ENCODE measurements around the gene SHMT2. TPM values are rescaled to one million over a fixed set of nuclear protein-coding genes. Genes with fewer than 3 reads are reported as not detected.

SHMT2 gene
- total RNA-seq, 1 donor from 2014 or later: 63.3 TPM

DNA sequence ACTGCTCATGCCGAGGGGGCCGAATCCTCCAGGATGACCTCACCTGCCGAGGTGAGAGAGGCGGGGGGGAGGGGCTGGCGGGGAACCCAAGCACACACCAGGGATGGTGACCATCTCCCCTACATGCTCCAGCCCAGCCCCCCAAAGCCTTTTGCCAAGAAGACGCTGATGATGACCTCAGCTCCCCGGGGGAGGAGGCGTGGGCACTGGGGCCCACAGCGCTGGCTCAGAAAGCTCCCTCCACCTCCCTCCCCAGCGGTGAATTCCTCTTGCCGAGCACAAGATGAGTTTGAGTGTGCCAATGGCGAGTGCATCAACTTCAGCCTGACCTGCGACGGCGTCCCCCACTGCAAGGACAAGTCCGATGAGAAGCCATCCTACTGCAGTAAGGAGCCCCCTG, 36.6 kb upstream of the SHMT2 start:
- Mint-ChIP-seq H3K4me3 (ENCODE audit: unreplicated experiment) (no peak overlapping the region), H3K9me3 (ENCODE audit: unreplicated experiment) (no peaks in the 10 kb centered on the region), H3K27me3 (ENCODE audit: unreplicated experiment) (peaks cover 27% of the 10 kb centered on the region), H3K27ac (ENCODE audit: unreplicated experiment) (no peak overlapping the region), H3K36me3 (ENCODE audit: low read depth, unreplicated experiment) (peaks cover 29% of the 10 kb centered on the region), H3K4me1 (ENCODE audit: unreplicated experiment) (peaks cover 3% of the 10 kb centered on the region)
- no peak for DNase-seq (ENCODE audit: low spot score)
- TF ChIP-seq, protein P1, sequence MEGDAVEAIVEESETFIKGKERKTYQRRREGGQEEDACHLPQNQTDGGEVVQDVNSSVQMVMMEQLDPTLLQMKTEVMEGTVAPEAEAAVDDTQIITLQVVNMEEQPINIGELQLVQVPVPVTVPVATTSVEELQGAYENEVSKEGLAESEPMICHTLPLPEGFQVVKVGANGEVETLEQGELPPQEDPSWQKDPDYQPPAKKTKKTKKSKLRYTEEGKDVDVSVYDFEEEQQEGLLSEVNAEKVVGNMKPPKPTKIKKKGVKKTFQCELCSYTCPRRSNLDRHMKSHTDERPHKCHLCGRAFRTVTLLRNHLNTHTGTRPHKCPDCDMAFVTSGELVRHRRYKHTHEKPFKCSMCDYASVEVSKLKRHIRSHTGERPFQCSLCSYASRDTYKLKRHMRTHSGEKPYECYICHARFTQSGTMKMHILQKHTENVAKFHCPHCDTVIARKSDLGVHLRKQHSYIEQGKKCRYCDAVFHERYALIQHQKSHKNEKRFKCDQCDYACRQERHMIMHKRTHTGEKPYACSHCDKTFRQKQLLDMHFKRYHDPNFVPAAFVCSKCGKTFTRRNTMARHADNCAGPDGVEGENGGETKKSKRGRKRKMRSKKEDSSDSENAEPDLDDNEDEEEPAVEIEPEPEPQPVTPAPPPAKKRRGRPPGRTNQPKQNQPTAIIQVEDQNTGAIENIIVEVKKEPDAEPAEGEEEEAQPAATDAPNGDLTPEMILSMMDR (IDR thresholded peaks at IDR 0.05; ENCODE audit: unreplicated experiment): no peak

DNA sequence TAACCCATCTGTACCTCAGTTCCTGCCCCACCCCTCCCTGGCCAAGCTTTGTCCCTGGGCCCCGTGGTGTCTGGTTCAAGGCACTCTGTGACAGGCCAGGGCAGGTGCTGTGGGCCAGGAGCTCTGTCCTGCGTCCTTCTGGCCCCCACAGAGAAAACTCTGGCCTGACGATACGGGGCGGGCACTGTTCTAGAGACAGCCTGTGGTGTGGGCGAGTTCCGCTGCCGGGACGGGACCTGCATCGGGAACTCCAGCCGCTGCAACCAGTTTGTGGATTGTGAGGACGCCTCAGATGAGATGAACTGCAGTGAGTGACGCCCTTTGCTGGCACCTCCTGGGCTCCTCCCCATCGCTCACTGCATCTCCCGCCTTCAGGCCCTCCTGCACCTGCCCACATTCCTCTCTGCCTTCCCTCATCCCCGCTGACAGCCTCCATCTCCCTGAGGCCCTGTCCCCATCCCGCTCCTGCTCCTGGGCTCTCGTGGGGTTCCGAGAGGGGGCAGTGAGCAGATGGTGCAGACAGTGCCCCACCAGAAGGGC, 35.7 kb upstream of the SHMT2 start:
- Mint-ChIP-seq H3K4me1 (ENCODE audit: unreplicated experiment) (peaks cover 3% of the 10 kb centered on the region), H3K9me3 (ENCODE audit: unreplicated experiment) (no peaks in the 10 kb centered on the region), H3K36me3 (ENCODE audit: low read depth, unreplicated experiment) (peaks cover 34% of the 10 kb centered on the region), H3K4me3 (ENCODE audit: unreplicated experiment) (no peak overlapping the region), H3K27ac (ENCODE audit: unreplicated experiment) (no peak overlapping the region), H3K27me3 (ENCODE audit: unreplicated experiment) (peaks cover 25% of the 10 kb centered on the region)
- DNase-seq (ENCODE audit: low spot score): no peak
- TF ChIP-seq, protein P1 (IDR thresholded peaks at IDR 0.05; ENCODE audit: unreplicated experiment): no peak

DNA sequence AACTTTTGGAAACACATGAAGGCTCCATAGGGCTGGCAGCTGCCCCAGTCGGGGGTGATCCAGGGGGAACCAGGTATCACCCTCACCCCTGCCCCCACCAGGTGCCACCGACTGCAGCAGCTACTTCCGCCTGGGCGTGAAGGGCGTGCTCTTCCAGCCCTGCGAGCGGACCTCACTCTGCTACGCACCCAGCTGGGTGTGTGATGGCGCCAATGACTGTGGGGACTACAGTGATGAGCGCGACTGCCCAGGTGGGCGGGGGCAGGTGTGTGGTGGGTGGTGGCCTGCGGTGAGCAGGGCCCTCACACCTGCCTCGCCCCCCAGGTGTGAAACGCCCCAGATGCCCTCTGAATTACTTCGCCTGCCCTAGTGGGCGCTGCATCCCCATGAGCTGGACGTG, 35.3 kb upstream of the SHMT2 start:
- H3K27ac Mint-ChIP-seq (ENCODE audit: unreplicated experiment): no peak overlapping the region
- no peak overlapping the region for H3K4me3 Mint-ChIP-seq (ENCODE audit: unreplicated experiment)
- H3K4me1 Mint-ChIP-seq (ENCODE audit: unreplicated experiment): peaks cover 3% of the 10 kb centered on the region
- no peak for DNase-seq (ENCODE audit: low spot score)
- peaks cover 25% of the 10 kb centered on the region for H3K27me3 Mint-ChIP-seq (ENCODE audit: unreplicated experiment)
- H3K9me3 Mint-ChIP-seq (ENCODE audit: unreplicated experiment): no peaks in the 10 kb centered on the region
- TF ChIP-seq, protein P1 (IDR thresholded peaks at IDR 0.05; ENCODE audit: unreplicated experiment): no peak
- peaks cover 34% of the 10 kb centered on the region for H3K36me3 Mint-ChIP-seq (ENCODE audit: low read depth, unreplicated experiment)

DNA sequence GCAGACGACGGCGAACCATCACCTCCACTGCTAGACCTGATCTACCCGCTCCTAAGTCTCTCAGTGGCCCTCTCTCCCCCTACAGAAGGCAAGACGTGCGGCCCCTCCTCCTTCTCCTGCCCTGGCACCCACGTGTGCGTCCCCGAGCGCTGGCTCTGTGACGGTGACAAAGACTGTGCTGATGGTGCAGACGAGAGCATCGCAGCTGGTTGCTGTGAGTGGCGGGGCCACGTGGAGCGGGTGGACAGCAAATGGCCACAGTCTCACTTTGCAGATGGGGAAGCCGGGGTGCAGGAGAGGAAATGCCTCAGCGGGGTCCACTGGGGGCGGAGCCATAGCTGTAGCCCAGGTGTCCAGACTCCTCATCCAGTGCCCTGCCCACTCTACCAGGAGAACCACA, 34.3 kb upstream of the SHMT2 start:
- Mint-ChIP-seq H3K27me3 (ENCODE audit: unreplicated experiment) (peaks cover 22% of the 10 kb centered on the region), H3K4me1 (ENCODE audit: unreplicated experiment) (peaks cover 3% of the 10 kb centered on the region), H3K36me3 (ENCODE audit: low read depth, unreplicated experiment) (peaks cover 32% of the 10 kb centered on the region), H3K27ac (ENCODE audit: unreplicated experiment) (no peak overlapping the region), H3K9me3 (ENCODE audit: unreplicated experiment) (no peaks in the 10 kb centered on the region), H3K4me3 (ENCODE audit: unreplicated experiment) (no peak overlapping the region)
- no peak for DNase-seq (ENCODE audit: low spot score)
- TF ChIP-seq, protein P1 (IDR thresholded peaks at IDR 0.05; ENCODE audit: unreplicated experiment): no peak

DNA sequence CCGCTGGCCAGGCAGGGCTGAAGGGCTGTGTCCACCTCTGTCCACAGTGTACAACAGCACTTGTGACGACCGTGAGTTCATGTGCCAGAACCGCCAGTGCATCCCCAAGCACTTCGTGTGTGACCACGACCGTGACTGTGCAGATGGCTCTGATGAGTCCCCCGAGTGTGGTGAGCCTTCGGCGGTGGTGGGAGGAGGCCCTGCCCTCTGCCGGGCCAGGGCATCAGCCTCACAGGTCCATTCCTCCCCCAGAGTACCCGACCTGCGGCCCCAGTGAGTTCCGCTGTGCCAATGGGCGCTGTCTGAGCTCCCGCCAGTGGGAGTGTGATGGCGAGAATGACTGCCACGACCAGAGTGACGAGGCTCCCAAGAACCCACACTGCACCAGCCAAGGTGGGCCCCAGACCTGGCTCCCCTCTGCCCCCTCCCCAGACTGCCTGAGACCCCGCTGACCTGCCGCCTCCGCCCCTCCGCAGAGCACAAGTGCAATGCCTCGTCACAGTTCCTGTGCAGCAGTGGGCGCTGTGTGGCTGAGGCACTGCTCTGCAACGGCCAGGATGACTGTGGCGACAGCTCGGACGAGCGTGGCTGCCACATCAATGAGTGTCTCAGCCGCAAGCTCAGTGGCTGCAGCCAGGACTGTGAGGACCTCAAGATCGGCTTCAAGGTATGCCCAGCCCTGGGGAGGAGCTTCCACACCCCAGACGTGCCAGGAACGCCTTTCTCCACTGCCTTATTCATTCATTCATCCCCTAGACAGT, 33.7 kb upstream of the SHMT2 start:
- Mint-ChIP-seq H3K27ac (ENCODE audit: unreplicated experiment) (peak overlapping the region; percentile 46), H3K4me3 (ENCODE audit: unreplicated experiment) (no peak overlapping the region), H3K36me3 (ENCODE audit: low read depth, unreplicated experiment) (peaks cover 32% of the 10 kb centered on the region), H3K4me1 (ENCODE audit: unreplicated experiment) (peaks cover 3% of the 10 kb centered on the region), H3K27me3 (ENCODE audit: unreplicated experiment) (peaks cover 22% of the 10 kb centered on the region), H3K9me3 (ENCODE audit: unreplicated experiment) (no peaks in the 10 kb centered on the region)
- TF ChIP-seq, protein P1 (IDR thresholded peaks at IDR 0.05; ENCODE audit: unreplicated experiment): no peak
- DNase-seq (ENCODE audit: low spot score): no peak
